ENCODE measurements around the gene SEMA4G.

- TF ChIP-seq YY1 (IDR thresholded peaks at IDR 0.05; ENCODE audit: insufficient read depth, insufficient read length): no peak
- no peak for TF ChIP-seq ZNF274 (IDR thresholded peaks at IDR 0.05; ENCODE audit: low read depth, low read length)
Observed at GRCh38 chr10:101015582-101015973, 46.3 kb downstream of the SEMA4G start.

Data from NT2/D1 (cell line).